Measurements from ENCODE around the gene TMEM200A.
"Not testable (repeated sequence)": the region's sequence is repeated elsewhere in the genome, so short reads cannot be mapped to it uniquely, and the experiment has no call there.

Gene TMEM200A

GRCh38 chr6:130365166-130366106, at the start of gene TMEM200A:
Gene TMEM200A (plus strand): TSS chr6:130366017. CDS start chr6:130440423, 74,406 bp downstream.
- in situ Hi-C loops (cut with MboI; ENCODE audit: low sequenced_read_pairs) = no loop called here

GRCh38 chr6:130320908-130321307, 44.9 kb upstream of the TMEM200A start:
- in situ Hi-C loops (cut with MboI; ENCODE audit: low sequenced_read_pairs) = no loop called here

- in situ Hi-C loops (cut with MboI; ENCODE audit: low sequenced_read_pairs) = no loop called here
Observed at GRCh38 chr6:130322673-130323268, 43.0 kb upstream of the TMEM200A start.

- in situ Hi-C loops (cut with MboI; ENCODE audit: low sequenced_read_pairs) = no loop called here
Observed at GRCh38 chr6:130324657-130325056, 41.2 kb upstream of the TMEM200A start.

- in situ Hi-C loops (cut with MboI; ENCODE audit: low sequenced_read_pairs) = no loop called here
Observed at GRCh38 chr6:130326496-130326895, 39.3 kb upstream of the TMEM200A start.

GRCh38 chr6:130337534-130337933, 28.3 kb upstream of the TMEM200A start:
- in situ Hi-C loops (cut with MboI; ENCODE audit: low sequenced_read_pairs) = no loop called here

- in situ Hi-C loops (cut with MboI; ENCODE audit: low sequenced_read_pairs) = not testable (repeated sequence)
Observed at GRCh38 chr6:130346324-130346723, 19.5 kb upstream of the TMEM200A start.

- in situ Hi-C loops (cut with MboI; ENCODE audit: low sequenced_read_pairs) = no loop called here
Observed at GRCh38 chr6:130354322-130354721, 11.5 kb upstream of the TMEM200A start.

- in situ Hi-C loops (cut with MboI; ENCODE audit: low sequenced_read_pairs) = no loop called here
Observed at GRCh38 chr6:130355572-130355971, 10.2 kb upstream of the TMEM200A start.

- in situ Hi-C loops (cut with MboI; ENCODE audit: low sequenced_read_pairs) = no loop called here
Observed at GRCh38 chr6:130357436-130357835, 8.4 kb upstream of the TMEM200A start.

GRCh38 chr6:130359736-130360135, 6.1 kb upstream of the TMEM200A start:
- in situ Hi-C loops (cut with MboI; ENCODE audit: low sequenced_read_pairs) = no loop called here

- in situ Hi-C loops (cut with MboI; ENCODE audit: low sequenced_read_pairs) = no loop called here
Observed at GRCh38 chr6:130362128-130362527, 3.7 kb upstream of the TMEM200A start.

GRCh38 chr6:130364224-130364780, 1.5 kb upstream of the TMEM200A start:
- in situ Hi-C loops (cut with MboI; ENCODE audit: low sequenced_read_pairs) = no loop called here

- in situ Hi-C loops (cut with MboI; ENCODE audit: low sequenced_read_pairs) = no loop called here
Observed at GRCh38 chr6:130366107-130367005, 539 bp downstream of the TMEM200A start.

- in situ Hi-C loops (cut with MboI; ENCODE audit: low sequenced_read_pairs) = no loop called here
Observed at GRCh38 chr6:130367767-130368166, 1.9 kb downstream of the TMEM200A start.

- in situ Hi-C loops (cut with MboI; ENCODE audit: low sequenced_read_pairs) = no loop called here
Observed at GRCh38 chr6:130368576-130368975, 2.8 kb downstream of the TMEM200A start.

- in situ Hi-C loops (cut with MboI; ENCODE audit: low sequenced_read_pairs) = no loop called here
Observed at GRCh38 chr6:130369831-130370230, 4.0 kb downstream of the TMEM200A start.

- in situ Hi-C loops (cut with MboI; ENCODE audit: low sequenced_read_pairs) = no loop called here
Observed at GRCh38 chr6:130371921-130372420, 6.2 kb downstream of the TMEM200A start.

GRCh38 chr6:130372786-130373185, 7.0 kb downstream of the TMEM200A start:
- in situ Hi-C loops (cut with MboI; ENCODE audit: low sequenced_read_pairs) = no loop called here

- in situ Hi-C loops (cut with MboI; ENCODE audit: low sequenced_read_pairs) = no loop called here
Observed at GRCh38 chr6:130373992-130374391, 8.2 kb downstream of the TMEM200A start.

- in situ Hi-C loops (cut with MboI; ENCODE audit: low sequenced_read_pairs) = no loop called here
Observed at GRCh38 chr6:130376936-130377335, 11.1 kb downstream of the TMEM200A start.

All from HL-60/S4 (cell line).